ENCODE data around the gene PIM3.
A peak's percentile ranks its signal among the peaks of the same experiment; 100 is the strongest.
"Not testable (repeated sequence)": the region's sequence is repeated elsewhere in the genome, so short reads cannot be mapped to it uniquely, and the experiment has no call there.

Gene PIM3

GRCh38 chr22:49968831-49969661, 8.5 kb downstream of the PIM3 start:
- DNase-seq, result no peak

- DNase-seq, result no peak
Measured at GRCh38 chr22:49969751-49970527, 9.4 kb downstream of the PIM3 start.

GRCh38 chr22:49970528-49971231, 10.1 kb downstream of the PIM3 start:
- peak; percentile 97 to 99 for DNase-seq

- DNase-seq, result peak; percentile 85 to 89
Measured at GRCh38 chr22:49971232-49972162, 10.9 kb downstream of the PIM3 start.

- DNase-seq, result no peak
Measured at GRCh38 chr22:49972163-49973017, 11.8 kb downstream of the PIM3 start.

- DNase-seq, result no peak
Measured at GRCh38 chr22:49973018-49973961, 12.7 kb downstream of the PIM3 start.

GRCh38 chr22:49975543-49976389, 15.2 kb downstream of the PIM3 start:
- DNase-seq, result peak; percentile 51 to 82

- peak; percentile 93 to 98 for DNase-seq
Measured at GRCh38 chr22:49976439-49977175, 16.0 kb downstream of the PIM3 start.

- DNase-seq, result no peak
Measured at GRCh38 chr22:49977578-49977977, 17.0 kb downstream of the PIM3 start.

- DNase-seq, result peak; percentile 66 to 81
Measured at GRCh38 chr22:49979587-49980264, 19.2 kb downstream of the PIM3 start.

- not testable (repeated sequence) for DNase-seq
Measured at GRCh38 chr22:49981799-49982198, 21.2 kb downstream of the PIM3 start.

- DNase-seq, result no peak
Measured at GRCh38 chr22:49983148-49984042, 22.8 kb downstream of the PIM3 start.

GRCh38 chr22:49986325-49986724, 25.8 kb downstream of the PIM3 start:
- no peak for DNase-seq

- DNase-seq, result not testable (repeated sequence)
Measured at GRCh38 chr22:49989826-49990225, 29.3 kb downstream of the PIM3 start.

GRCh38 chr22:49991167-49991566, 30.6 kb downstream of the PIM3 start:
- no peak for DNase-seq

GRCh38 chr22:49991907-49992533, 31.4 kb downstream of the PIM3 start:
- no peak for DNase-seq

All from inflammatory macrophage treated with lipopolysaccharide for 1 hour (primary cell).